Measurements from ENCODE around the gene PLD6.

Gene PLD6

DNA sequence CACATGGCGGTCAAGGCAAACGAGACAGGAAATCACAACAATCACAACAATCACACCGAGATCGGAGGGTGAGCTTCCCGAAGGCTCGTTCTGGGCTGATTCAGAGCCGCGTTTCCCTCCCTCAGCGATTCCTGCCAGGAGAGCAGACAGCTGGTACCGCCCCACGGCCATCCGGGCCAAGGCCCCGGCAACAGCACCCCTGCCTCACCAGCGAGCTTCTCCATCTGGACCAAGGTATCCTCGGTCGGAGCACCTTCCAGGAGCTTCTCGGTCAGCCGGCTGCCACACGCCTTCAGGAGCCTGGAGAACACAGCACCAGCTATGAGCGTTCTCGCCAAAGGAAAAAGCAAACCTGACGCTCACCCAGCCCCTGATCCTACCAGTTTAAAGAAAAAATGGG, 15.2 kb upstream of the PLD6 start:
- Histone ChIP-seq H2AFZ (ENCODE audit: low read depth, low read length) (no peak overlapping the region), H2AK5ac (ENCODE audit: low read length, severe bottlenecking) (no peak overlapping the region), H3K4me3 (ENCODE audit: insufficient read depth in 1 of 2, low read depth in 1 of 2, low read length in 2 of 2) (no peak overlapping the region), H3K9ac (ENCODE audit: low read length) (no peak overlapping the region), H3K79me1 (replicated peaks; ENCODE audit: low read length, poor library complexity, severe bottlenecking) (peaks cover 57% of the 10 kb centered on the region), H3K9me3 (ENCODE audit: control insufficient read depth, low read length) (no peaks in the 10 kb centered on the region), H2BK5ac (ENCODE audit: low read depth, low read length, poor library complexity, severe bottlenecking) (no peak overlapping the region), H3K27ac (ENCODE audit: low read length, poor library complexity, severe bottlenecking) (no peak overlapping the region), H3K27me3 (ENCODE audit: control insufficient read depth in 1 of 2, insufficient read depth in 1 of 2, low read length in 2 of 2) (no peaks in the 10 kb centered on the region), H3K23ac (ENCODE audit: low read length in 2 of 2) (no peak overlapping the region), H2BK120ac (ENCODE audit: low read depth, low read length) (no peak overlapping the region), H3K4ac (ENCODE audit: low read depth in 1 of 2, low read length in 2 of 2) (no peak overlapping the region), H3K4me2 (ENCODE audit: low read length, poor library complexity, severe bottlenecking) (no peak overlapping the region), H3K4me1 (ENCODE audit: control insufficient read depth, insufficient read depth, low read depth, low read length) (peaks cover 2% of the 10 kb centered on the region), H3K36me3 (ENCODE audit: control insufficient read depth in 1 of 2, insufficient read depth in 2 of 2, low read depth in 1 of 2, low read length in 2 of 2) (peaks cover 92 to 96% of the 10 kb centered on the region in 2 experiments), H4K91ac (ENCODE audit: low read length) (no peak overlapping the region), H3K14ac (ENCODE audit: low read length in 2 of 2) (no peak overlapping the region), H4K8ac (ENCODE audit: low read length) (no peak overlapping the region), H3K18ac (ENCODE audit: low read depth in 1 of 2, low read length in 2 of 2) (no peak overlapping the region), H2BK12ac (ENCODE audit: low read length in 2 of 2) (no peak overlapping the region), H2BK15ac (ENCODE audit: low read depth, poor library complexity, severe bottlenecking) (no peak overlapping the region)
- 98% methylated on average over 20 of the region's 22 CpGs for WGBS
- DNase-seq: no peak

GRCh38 chr17:17220529-17220928, 14.4 kb upstream of the PLD6 start:
- no peak overlapping the region for H2AFZ ChIP-seq (ENCODE audit: low read depth, low read length)
- H2BK12ac ChIP-seq (ENCODE audit: low read length in 2 of 2): no peak overlapping the region
- 92% methylated on average over 8 of the region's 8 CpGs for WGBS
- H3K9ac ChIP-seq (ENCODE audit: low read length): no peak overlapping the region
- H3K36me3 ChIP-seq (ENCODE audit: control insufficient read depth in 1 of 2, insufficient read depth in 2 of 2, low read depth in 1 of 2, low read length in 2 of 2): peaks cover 94 to 96% of the 10 kb centered on the region in 2 experiments
- H2BK15ac ChIP-seq (ENCODE audit: low read depth, poor library complexity, severe bottlenecking): no peak overlapping the region
- no peak overlapping the region for H3K14ac ChIP-seq (ENCODE audit: low read length in 2 of 2)
- H3K4me2 ChIP-seq (ENCODE audit: low read length, poor library complexity, severe bottlenecking): no peak overlapping the region
- H4K91ac ChIP-seq (ENCODE audit: low read length): no peak overlapping the region
- no peak overlapping the region for H3K4ac ChIP-seq (ENCODE audit: low read depth in 1 of 2, low read length in 2 of 2)
- no peak overlapping the region for H4K8ac ChIP-seq (ENCODE audit: low read length)
- no peak overlapping the region for H3K23ac ChIP-seq (ENCODE audit: low read length in 2 of 2)
- H2BK5ac ChIP-seq (ENCODE audit: low read depth, low read length, poor library complexity, severe bottlenecking): no peak overlapping the region
- H3K79me1 ChIP-seq (replicated peaks; ENCODE audit: low read length, poor library complexity, severe bottlenecking): peaks cover 55% of the 10 kb centered on the region
- H3K18ac ChIP-seq (ENCODE audit: low read depth in 1 of 2, low read length in 2 of 2): no peak overlapping the region
- H3K4me1 ChIP-seq (ENCODE audit: control insufficient read depth, insufficient read depth, low read depth, low read length): peaks cover 2% of the 10 kb centered on the region
- no peak overlapping the region for H2AK5ac ChIP-seq (ENCODE audit: low read length, severe bottlenecking)
- no peak overlapping the region for H3K4me3 ChIP-seq (ENCODE audit: insufficient read depth in 1 of 2, low read depth in 1 of 2, low read length in 2 of 2)
- H3K27ac ChIP-seq (ENCODE audit: low read length, poor library complexity, severe bottlenecking): no peak overlapping the region
- H3K27me3 ChIP-seq (ENCODE audit: control insufficient read depth in 1 of 2, insufficient read depth in 1 of 2, low read length in 2 of 2): no peaks in the 10 kb centered on the region
- H3K9me3 ChIP-seq (ENCODE audit: control insufficient read depth, low read length): no peaks in the 10 kb centered on the region
- DNase-seq: no peak
- H2BK120ac ChIP-seq (ENCODE audit: low read depth, low read length): no peak overlapping the region

GRCh38 chr17:17217995-17218394, 11.9 kb upstream of the PLD6 start:
- 95% methylated on average over 3 of the region's 3 CpGs for WGBS
- H2AK5ac ChIP-seq (ENCODE audit: low read length, severe bottlenecking): no peak overlapping the region
- no peak overlapping the region for H2AFZ ChIP-seq (ENCODE audit: low read depth, low read length)
- H4K91ac ChIP-seq (ENCODE audit: low read length): no peak overlapping the region
- H3K23ac ChIP-seq (ENCODE audit: low read length in 2 of 2): no peak overlapping the region
- no peak overlapping the region for H3K14ac ChIP-seq (ENCODE audit: low read length in 2 of 2)
- H2BK5ac ChIP-seq (ENCODE audit: low read depth, low read length, poor library complexity, severe bottlenecking): no peak overlapping the region
- peaks cover 88 to 94% of the 10 kb centered on the region in 2 experiments for H3K36me3 ChIP-seq (ENCODE audit: control insufficient read depth in 1 of 2, insufficient read depth in 2 of 2, low read depth in 1 of 2, low read length in 2 of 2)
- DNase-seq: no peak
- H3K9ac ChIP-seq (ENCODE audit: low read length): no peak overlapping the region
- no peaks in the 10 kb centered on the region for H3K27me3 ChIP-seq (ENCODE audit: control insufficient read depth in 1 of 2, insufficient read depth in 1 of 2, low read length in 2 of 2)
- peaks cover 55% of the 10 kb centered on the region for H3K79me1 ChIP-seq (replicated peaks; ENCODE audit: low read length, poor library complexity, severe bottlenecking)
- no peak overlapping the region for H3K4me2 ChIP-seq (ENCODE audit: low read length, poor library complexity, severe bottlenecking)
- H2BK12ac ChIP-seq (ENCODE audit: low read length in 2 of 2): no peak overlapping the region
- no peak overlapping the region for H3K27ac ChIP-seq (ENCODE audit: low read length, poor library complexity, severe bottlenecking)
- no peaks in the 10 kb centered on the region for H3K9me3 ChIP-seq (ENCODE audit: control insufficient read depth, low read length)
- no peak overlapping the region for H2BK15ac ChIP-seq (ENCODE audit: low read depth, poor library complexity, severe bottlenecking)
- no peak overlapping the region for H3K18ac ChIP-seq (ENCODE audit: low read depth in 1 of 2, low read length in 2 of 2)
- H3K4me3 ChIP-seq (ENCODE audit: insufficient read depth in 1 of 2, low read depth in 1 of 2, low read length in 2 of 2): no peak overlapping the region
- H4K8ac ChIP-seq (ENCODE audit: low read length): no peak overlapping the region
- no peak overlapping the region for H3K4ac ChIP-seq (ENCODE audit: low read depth in 1 of 2, low read length in 2 of 2)
- no peak overlapping the region for H2BK120ac ChIP-seq (ENCODE audit: low read depth, low read length)
- H3K4me1 ChIP-seq (ENCODE audit: control insufficient read depth, insufficient read depth, low read depth, low read length): peaks cover 2% of the 10 kb centered on the region

GRCh38 chr17:17216776-17217175, 10.6 kb upstream of the PLD6 start:
- H3K4me2 ChIP-seq (ENCODE audit: low read length, poor library complexity, severe bottlenecking): no peak overlapping the region
- no peak overlapping the region for H3K18ac ChIP-seq (ENCODE audit: low read depth in 1 of 2, low read length in 2 of 2)
- no peak overlapping the region for H4K91ac ChIP-seq (ENCODE audit: low read length)
- no peak overlapping the region for H3K14ac ChIP-seq (ENCODE audit: low read length in 2 of 2)
- H3K4me1 ChIP-seq (ENCODE audit: control insufficient read depth, insufficient read depth, low read depth, low read length): peaks cover 2% of the 10 kb centered on the region
- H3K27ac ChIP-seq (ENCODE audit: low read length, poor library complexity, severe bottlenecking): no peak overlapping the region
- H3K23ac ChIP-seq (ENCODE audit: low read length in 2 of 2): no peak overlapping the region
- no peak overlapping the region for H2BK5ac ChIP-seq (ENCODE audit: low read depth, low read length, poor library complexity, severe bottlenecking)
- H2BK120ac ChIP-seq (ENCODE audit: low read depth, low read length): no peak overlapping the region
- no peak for DNase-seq
- 95% methylated on average over 16 of the region's 16 CpGs for WGBS
- no peaks in the 10 kb centered on the region for H3K9me3 ChIP-seq (ENCODE audit: control insufficient read depth, low read length)
- no peak overlapping the region for H2BK12ac ChIP-seq (ENCODE audit: low read length in 2 of 2)
- H4K8ac ChIP-seq (ENCODE audit: low read length): no peak overlapping the region
- no peak overlapping the region for H3K4me3 ChIP-seq (ENCODE audit: insufficient read depth in 1 of 2, low read depth in 1 of 2, low read length in 2 of 2)
- H3K27me3 ChIP-seq (ENCODE audit: control insufficient read depth in 1 of 2, insufficient read depth in 1 of 2, low read length in 2 of 2): no peaks in the 10 kb centered on the region
- H3K9ac ChIP-seq (ENCODE audit: low read length): no peak overlapping the region
- H3K79me1 ChIP-seq (replicated peaks; ENCODE audit: low read length, poor library complexity, severe bottlenecking): peaks cover 50% of the 10 kb centered on the region
- H3K4ac ChIP-seq (ENCODE audit: low read depth in 1 of 2, low read length in 2 of 2): no peak overlapping the region
- H2AK5ac ChIP-seq (ENCODE audit: low read length, severe bottlenecking): no peak overlapping the region
- H2BK15ac ChIP-seq (ENCODE audit: low read depth, poor library complexity, severe bottlenecking): no peak overlapping the region
- H2AFZ ChIP-seq (ENCODE audit: low read depth, low read length): no peak overlapping the region
- peaks cover 84 to 93% of the 10 kb centered on the region in 2 experiments for H3K36me3 ChIP-seq (ENCODE audit: control insufficient read depth in 1 of 2, insufficient read depth in 2 of 2, low read depth in 1 of 2, low read length in 2 of 2)

Data from mesenchymal stem cell (in vitro differentiated cells and primary cell).